ENCODE results near the gene SVIL.
"Not testable (repeated sequence)": the region's sequence is repeated elsewhere in the genome, so short reads cannot be mapped to it uniquely, and the experiment has no call there.

Gene SVIL

DNA sequence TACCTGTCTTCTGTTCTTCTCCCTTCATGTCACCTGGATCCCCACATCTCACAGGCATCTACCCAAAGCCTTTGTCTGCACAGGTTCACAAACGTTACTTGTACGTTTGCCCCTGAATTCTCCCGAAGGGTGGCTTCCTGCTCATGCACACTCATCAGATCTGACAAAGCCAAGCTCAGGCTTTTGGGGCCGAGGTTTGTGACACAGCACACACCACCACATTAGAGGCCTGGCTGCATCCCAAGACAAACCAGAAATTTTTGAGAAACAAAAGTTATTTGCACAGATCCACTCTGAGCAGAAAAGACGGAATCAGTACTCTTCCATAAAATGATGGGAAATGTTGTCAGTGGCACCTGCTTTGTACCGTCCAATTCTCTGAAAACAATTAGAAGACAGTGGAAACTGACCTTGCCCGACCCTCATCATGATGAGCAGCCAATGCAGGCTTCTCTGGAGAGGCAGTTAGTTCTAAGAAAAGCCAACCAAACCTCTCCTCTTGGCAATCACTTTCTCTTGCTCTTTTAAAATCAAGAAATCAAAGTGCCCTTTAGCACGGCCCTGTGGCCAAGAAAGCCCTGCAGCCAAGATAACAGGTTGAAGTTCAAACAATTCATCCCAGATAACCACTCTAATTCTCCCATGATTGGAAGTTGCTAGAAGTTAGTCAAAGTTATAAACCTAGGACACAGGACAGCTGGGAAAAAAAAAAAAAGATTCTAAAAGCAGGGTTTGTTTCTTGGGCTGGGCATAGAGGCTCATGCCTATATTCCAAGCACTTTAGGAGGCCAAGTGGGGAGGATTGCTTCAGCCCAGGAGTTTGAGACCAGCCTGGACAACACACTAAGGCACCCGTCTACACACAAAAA lies 13.6 kb upstream of the SVIL start:
- no peak for FAIRE-seq

DNA sequence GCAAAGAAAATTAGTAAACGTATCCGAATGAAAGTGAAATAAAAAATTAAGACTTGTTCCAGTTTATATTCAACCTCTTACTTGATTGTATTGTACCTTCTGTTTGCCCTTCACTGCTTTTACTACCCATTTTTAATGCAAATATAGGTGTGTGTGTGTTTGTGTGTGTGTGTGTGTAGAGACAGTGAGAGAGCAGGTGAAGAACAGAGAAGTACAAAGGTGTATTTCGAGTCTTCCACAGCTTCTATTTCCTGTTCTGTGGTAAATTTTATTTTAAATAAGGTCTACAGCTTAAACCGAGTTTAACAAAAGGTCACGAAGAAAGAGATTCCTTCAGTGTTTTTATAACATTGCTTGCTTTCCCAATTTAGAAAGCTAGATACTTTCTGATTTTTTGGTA lies 12.7 kb upstream of the SVIL start:
- FAIRE-seq = no peak

DNA sequence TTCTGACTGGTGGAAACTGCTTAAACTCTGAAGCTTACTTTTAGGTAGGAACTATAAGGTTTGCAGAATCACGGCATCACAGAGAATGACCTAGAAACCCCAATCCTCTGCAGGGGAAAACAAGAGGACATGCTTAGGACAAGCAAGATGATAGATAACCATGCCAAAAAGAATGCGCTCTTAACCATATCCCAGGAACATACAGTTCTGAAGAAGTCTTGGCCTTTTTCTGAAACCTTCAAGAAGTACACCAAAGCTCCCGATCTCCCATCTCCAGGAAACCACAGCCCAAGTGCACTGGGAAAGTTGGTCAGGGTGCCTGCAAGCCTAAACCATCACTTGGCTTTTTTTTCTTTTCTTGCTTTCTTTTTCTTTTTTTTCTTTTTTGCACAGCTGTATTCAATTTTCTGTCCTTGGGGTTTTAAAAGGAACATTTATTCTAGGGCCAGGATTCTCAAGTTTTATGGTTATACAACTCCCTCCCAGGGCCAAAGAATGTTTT lies 12.2 kb upstream of the SVIL start:
- no peak for FAIRE-seq

DNA sequence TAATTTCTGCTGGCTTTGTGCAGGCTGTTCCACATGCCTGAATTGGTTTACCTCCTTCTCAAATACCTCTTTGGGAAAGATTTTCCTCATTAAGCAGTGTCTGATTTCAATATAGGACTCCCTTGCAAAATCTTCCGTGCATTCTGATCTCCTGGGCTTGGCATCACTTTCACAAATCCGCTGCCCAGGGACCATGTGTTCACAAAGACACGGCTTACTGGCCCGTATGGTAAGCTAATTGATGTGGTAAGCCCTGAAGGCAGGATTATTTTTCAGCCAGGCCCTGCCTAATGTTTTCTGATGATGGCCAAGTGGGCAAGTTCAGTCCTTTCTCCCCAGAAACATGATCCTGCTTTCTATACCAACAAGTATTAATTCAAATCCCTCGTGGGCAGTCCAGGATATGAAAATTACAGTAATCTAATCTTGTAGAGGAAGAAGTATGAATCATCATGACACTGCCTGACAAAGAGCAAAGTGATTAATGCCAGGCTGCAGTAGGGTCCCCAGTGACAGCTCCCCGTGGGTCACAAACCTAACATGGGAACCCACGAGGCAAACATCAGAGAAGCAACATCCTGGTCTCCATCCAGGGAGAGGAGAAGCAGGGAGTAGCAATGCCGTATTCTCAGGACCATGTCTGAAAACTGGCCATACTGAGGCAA lies 11.6 kb upstream of the SVIL start:
- FAIRE-seq = no peak

DNA sequence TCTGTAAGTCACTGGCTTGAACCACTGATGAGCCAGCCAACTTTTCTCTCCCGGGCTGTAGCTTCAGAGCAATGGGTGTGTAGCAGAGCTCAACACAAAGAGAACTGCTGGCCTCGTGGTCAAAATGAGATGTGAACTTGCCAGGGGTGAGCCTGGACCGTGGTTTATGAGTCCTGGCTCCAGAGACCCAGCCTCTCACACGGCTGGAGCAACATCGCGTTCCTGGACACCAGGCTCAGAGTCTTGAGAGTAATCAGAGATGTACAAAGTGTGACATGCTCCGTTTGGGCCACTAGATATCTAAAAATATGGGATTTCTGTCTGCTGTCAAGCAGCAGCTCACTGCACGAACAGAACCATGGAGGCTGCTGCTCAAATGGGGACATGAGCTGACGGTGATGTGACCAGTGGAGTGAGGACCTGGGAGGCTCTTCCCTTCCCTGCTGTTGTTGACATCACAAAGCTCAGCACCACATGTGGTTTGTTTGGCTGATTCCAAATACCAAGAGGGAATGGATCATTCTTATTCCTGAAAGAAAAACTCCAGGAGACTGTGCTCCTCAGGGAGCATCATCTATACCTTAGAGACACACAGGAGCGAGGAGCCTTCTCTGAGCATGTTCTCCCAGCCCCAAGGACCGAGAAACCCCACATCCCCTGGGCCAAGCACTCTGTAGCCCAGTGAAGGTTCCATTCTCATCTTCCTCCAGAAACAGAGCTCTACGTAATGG lies 9.2 kb upstream of the SVIL start:
- no peak for FAIRE-seq

DNA sequence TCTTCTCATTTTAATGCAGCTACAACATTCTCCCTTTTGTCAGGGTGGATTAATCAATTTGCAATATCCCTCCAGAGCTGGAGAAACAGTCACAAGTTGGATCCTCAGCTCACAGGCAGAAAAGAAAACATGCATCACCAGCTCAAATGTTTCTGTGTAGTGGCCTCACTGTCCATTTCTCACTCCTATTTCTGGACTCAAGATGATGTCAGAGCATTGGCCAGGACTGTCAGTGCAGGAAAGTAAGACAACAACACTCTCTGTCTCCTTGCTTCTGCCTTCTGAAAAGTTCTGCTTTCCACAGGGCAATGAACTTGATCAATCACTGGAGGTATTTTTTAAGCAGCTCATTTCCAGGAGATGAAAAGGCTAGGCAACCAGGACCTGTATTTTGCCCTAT lies 8.2 kb upstream of the SVIL start:
- FAIRE-seq = no peak

DNA sequence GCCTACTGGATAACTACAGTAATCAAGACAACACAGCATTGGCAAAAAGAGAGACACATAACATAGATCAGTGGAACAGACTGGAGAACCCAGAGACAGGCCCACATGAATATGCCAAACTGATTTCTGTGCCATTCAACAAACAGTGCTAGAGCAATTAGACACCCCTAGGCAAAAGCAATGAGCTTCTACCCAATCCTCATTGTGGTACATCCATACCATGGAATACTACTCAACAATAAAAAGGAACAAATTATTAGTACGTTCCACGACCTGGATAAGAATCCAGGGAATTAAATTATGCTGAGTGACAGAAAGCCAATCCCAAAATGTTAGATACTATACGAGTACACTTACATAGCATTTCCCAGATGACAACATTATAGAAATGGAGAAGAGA lies 2.8 kb upstream of the SVIL start:
- FAIRE-seq = no peak

DNA sequence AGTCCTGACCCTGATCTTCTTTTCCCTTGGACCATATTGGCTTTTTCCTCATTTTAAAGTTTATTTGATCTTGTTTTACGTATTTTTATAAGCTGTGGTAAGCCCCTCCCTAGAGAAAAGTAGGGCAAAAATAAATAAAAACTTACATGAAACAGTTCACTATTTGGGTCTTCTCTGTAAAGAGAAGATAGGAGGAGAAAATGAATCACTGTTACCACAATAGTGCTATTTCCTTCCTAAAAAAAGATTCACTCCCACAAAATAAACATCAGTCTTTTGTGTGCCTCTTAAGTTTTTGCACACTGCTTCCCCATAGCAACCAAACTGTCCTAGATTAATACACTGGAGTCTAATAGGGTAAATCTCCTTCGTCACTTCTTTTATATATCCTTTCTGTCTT lies 1.4 kb upstream of the SVIL start:
- no peak for FAIRE-seq

DNA sequence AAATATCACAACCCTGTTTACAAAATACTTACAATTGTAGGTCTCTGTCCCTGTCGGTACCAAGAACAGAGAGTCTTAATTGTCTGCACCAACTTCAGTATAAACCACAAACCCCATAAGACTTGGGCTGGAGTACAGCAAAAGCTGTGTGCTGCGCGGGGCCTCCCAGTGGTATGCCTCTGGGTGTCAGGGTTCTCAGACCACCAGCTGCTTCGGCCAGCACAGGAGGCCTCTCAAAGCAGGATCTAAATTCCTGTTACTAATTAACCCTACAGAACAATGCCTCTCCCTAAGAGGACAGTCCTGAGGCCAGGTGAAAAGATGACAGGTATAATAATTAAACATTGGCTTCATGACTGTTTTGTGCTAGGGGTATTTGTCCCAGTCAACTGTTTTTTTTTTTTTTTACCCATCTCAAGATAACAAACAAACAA lies 957 bp upstream of the SVIL start:
- FAIRE-seq = no peak

DNA sequence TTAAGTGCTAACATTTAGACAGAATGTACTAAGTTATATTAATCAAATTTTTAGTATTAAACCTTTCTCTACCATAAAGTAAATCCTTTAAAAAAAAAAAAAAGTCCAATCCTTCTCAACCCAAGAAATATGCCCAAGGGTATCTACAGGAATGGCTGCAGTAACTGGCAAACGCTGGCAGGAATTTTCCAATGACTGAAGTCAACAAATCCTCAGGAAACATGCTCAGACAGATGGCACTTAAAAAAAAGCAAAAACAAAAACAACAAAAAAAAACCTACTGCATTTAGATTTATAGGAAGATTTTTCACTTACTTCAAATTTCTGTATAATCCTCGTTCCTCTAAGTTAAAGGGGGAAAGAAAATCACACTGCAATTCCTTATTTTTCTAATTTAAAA lies 666 bp downstream of the SVIL start:
- FAIRE-seq = no peak

DNA sequence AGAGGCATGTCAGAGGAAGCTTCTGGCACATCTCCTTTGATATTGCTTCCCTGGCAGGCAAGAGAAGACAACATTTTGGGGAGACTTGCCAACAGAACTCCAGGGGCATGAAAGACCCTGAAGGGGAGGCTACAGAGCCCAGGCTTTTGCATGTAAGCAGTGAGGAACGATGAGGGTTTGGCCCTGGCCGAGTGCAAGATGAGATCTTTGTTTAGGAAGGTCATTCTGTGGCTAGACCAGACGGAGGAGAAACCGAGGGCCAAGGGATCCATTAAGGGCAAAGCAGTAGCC lies 3.8 kb downstream of the SVIL start:
- FAIRE-seq = no peak

DNA sequence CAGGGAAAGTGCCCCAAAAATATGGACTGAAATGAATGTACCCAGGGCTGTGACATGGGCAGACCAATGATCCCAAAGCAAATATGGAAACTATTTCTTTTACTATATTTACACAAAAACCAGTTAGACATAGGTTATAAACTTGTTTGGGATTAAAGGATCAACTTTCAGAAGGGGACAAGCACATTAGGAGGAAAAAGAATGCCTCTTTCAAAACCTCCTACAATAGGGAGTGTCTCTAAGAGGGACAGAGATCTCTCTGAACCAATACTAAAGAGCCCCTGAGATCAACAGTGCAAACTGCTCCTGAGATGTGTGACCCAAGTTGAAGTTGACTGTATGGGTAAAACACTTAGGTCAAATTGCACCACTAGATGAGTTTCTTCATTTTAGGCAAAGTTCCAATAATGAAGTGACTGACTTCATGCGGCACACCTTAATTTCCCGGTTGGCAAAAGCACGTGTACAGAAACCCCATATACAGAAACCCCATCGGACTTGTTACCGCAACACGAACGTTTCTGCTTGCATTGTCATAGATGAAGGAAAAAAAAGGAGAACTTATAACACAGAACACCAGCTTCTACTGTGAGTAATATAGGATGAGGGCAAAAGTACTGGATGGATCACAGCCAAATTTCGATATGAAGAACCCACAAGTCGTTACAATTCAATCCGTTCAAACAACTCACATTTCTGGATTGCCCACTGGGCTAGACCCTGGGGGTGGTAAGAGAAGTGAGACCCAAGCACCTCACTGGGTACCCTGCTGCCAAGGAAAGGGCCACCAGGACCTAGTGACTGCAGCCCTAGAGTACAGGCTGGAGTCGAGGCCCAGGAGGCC lies 4.3 kb downstream of the SVIL start:
- no peak for FAIRE-seq

DNA sequence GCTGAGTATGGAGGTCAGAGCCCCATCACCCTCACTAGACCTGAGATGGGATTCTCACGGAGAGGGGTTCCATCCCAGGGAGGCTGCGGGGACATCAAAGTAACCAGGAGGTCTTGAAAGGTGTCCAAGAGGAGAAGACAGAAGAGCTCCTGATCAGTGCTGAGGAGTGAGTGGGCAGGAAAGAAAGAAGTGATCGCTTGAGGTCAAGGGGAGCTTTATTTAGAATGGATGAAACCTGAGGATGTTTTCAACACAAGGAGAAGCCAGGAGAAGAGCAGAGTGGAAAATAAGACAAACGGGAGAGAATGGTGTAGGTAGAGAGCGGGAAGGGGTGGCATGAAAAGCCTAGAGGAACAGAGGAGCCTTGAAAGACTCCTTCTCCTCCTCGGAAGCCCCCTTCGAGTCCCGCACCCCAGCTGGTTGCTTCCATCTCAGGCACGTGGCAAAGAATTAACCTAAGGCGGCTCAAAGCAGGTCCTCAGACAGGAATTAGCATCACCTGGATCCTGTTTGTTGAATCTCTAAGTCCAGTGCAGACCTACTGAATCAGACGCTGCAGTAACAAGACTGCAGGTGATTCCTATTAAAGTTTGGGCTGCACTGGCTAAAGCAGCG lies 5.8 kb downstream of the SVIL start:
- no peak for FAIRE-seq

DNA sequence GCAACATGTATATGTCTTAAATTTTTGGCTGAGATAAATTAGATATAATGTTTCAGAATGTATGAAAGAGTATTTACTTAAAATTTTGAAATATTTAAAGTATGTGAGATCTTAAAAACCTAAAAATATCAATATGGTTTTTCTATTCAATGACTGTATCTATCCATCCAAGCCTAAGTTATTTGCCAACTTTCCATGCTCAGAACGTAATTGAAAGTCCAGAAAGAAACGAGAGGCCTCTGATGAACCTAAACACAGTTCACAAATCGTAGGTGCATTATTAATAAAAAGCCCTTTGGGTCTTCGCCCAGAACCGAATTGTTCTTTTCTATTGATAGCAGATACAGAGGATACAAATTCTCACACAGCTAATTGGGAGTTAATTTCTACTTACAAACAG lies 6.5 kb downstream of the SVIL start:
- peak; percentile 25 for FAIRE-seq

DNA sequence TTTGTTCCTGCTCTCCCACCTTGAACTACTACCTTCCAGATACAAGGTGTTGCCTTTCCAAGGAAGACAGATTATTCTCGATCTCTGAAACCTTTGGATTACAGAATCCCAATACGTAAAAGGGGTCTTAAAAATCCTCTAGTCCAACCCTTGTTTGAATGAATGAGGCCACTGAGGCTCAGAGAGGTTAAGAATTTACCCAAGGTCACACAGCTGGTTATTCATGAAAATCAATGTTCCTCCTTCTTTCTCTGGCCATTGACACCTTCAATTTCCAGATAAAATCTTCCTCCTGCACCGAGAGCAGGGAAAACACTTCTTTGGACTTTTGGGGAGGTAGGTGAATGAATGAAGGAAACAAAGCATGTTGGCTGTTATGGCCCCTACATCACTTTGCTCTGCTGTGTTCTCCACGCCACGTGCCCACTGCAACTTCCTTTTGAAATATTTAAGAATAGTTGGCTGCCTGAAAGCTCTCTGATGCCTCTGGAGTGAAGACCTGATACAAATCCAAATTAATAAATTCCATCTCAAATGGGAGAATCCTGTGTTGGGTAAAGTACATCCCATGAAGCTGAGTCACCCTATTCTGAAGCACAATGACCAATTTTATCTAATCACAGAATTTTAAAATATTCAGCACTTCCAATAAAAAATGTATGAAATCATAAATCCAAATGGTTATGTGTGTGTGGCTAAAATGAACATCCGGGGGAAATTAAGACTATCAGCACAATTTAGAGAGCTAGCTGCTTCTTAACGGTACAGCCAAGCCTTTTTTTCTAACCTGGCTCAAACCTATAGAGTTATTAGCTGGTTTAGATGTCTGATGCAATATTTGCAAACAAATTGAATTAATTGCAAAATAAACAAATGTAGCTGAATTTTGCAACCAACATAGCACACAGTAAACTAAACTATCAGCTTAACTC lies 7.3 kb downstream of the SVIL start:
- no peak for FAIRE-seq

DNA sequence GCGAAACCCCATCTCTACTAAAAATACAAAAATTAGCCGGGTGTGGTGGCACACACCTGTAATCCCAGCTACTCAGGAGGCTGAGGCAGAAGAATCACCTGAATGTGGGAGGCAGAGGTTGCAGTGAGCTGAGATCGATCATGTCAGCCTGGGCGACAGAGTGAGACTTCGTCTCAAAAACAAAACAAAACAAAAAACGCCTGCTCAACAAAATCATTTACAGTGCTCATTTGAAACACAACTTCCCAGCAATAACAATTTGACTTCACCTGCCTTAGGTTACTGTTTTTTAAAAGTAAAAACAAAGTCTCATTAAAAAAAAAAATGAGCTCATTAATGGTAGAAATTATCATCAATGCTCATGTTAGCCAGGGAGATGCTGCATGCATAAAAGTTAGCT lies 10.4 kb downstream of the SVIL start:
- not testable (repeated sequence) for FAIRE-seq

DNA sequence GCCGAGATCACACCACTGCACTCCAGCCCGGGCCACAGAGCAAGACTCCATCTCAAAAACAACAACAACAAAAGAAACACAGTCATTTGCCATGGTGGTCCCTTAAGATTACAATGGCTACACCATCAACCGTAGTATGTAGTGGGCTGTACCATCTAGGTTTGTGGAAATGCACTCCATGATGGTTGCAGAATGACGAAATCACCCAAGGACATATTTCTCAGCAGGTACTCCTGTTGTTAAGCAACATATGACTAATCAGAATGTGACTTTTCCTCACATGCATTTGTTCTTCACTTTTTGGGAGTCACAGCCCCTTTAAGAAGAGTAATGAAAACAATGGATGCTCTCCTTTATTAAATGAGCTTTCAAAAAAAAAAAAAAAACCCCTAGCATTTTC lies 11.0 kb downstream of the SVIL start:
- no peak for FAIRE-seq

DNA sequence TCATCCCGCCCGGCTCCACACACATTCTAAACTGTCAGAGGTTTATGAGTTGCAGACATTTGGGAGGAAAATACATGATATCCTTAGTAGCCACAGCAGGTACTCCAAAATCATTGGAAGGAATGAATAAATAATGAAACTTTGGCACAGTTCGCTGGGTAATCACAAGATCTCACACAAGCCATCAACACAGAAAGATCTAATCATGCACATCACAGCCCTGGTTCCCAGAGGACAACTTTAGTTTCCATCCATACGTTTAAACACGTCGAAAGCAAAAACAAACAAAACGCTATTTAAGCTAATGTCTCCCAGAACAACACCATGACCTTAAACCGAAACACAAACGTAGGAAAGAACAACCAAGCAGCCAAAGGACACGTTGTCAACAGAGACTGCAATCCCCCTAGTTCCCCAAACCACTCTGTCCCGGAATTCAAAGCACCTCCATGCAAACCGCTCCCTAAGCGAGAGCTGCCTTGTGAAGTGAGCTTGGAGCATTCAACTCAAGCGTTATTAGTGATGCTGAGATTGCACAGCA lies 12.3 kb downstream of the SVIL start:
- no peak for FAIRE-seq

DNA sequence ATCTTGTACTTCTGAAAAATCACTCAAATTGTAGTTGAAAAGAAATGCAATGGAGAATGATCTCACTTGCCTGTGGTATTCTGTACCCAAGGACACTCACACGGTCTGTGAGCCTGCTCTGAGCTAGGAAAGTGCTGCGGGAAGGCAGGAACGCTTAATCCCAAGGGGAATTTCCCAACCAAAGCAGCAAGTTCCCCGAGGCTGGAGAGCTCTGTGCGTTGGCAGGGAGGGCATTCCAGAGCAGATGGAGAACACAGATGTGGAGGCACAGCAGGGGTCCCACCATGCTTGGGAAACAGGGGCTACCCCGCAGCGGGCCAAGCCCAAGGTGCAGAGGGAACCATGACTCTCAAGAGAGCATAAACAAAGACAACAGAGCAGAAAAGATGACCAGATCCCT lies 13.6 kb downstream of the SVIL start:
- FAIRE-seq = no peak

DNA sequence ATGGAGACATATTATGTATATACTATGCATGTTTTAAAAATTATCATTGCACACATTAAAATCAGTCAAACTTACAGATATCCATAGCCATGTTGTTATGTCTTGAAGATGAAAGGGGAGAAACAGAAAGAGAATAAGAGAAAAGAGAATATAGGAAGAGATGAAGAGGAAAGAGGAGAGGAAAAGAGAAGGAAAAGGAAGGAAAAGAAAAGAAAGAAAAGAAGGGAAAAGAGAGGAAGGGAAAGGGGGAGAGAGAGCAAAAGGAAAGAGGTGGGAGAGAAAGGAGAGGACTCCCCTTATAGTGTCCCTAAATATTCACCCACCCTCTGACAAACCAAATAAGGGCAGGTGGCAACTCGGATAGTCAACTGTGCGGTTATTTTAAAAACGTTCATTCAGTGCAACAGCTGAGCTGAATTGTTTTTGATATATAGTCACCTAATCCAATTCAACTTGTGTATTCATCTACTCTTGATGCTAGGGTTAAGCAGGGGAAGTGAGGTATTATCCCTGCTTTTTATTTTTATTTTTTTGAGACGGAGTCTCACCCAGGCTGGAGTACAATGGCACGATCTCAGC lies 14.6 kb downstream of the SVIL start:
- no peak for FAIRE-seq

DNA sequence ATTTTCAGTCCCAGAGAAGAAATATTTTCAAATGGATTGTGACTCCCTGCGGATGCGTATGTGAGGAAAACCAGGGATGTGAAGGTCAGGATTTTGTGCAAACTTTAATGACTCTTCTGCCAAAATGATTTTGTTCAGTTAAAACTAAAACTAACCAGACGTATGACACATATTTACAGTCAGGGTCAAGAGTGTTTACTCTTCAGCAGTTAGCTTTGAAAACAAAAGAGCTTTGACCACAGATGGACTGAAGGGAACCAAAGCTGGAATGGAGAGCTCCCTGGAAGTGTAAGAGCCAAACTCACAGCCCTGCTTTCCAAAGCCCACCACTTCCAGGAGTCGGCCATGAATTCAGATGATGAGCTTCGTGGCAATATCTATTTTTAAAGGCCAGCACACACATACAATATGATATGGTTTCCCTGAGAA lies 15.5 kb downstream of the SVIL start:
- FAIRE-seq = no peak
